Activated gamma-delta T cell treated with Interleukin-2 at 50 U/mL for 16 hours (primary cell): ENCODE results near the gene CCDC127.
"Not testable (repeated sequence)": the region's sequence is repeated elsewhere in the genome, so short reads cannot be mapped to it uniquely, and the experiment has no call there.

Source experiments
- DNase-seq: peaks from one replicate; pipeline ENCODE4 v3.0.0-alpha.2; 2020

CCDC127 gene

GRCh38 chr5:217494-218456 is at the start of gene CCDC127, which contains the start of gene SDHA:
TSS of gene CCDC127 (minus strand) at chr5:218153. CDS start at chr5:216849, 1,304 bp downstream.
TSS of gene SDHA (plus strand) at chr5:218320. CDS start at chr5:218356, 36 bp downstream.
- DNase-seq: peak; percentile 98

- no peak for DNase-seq
Observed at GRCh38 chr5:267716-268115, 49.8 kb upstream of the CCDC127 start.

- not testable (repeated sequence) for DNase-seq
Observed at GRCh38 chr5:266311-267026, 48.5 kb upstream of the CCDC127 start.

- no peak for DNase-seq
Observed at GRCh38 chr5:264338-264737, 46.4 kb upstream of the CCDC127 start.

- DNase-seq: not testable (repeated sequence)
Observed at GRCh38 chr5:263275-263974, 45.5 kb upstream of the CCDC127 start.

- no peak for DNase-seq
Observed at GRCh38 chr5:257148-257547, 39.2 kb upstream of the CCDC127 start.

GRCh38 chr5:256347-256746 is 38.4 kb upstream of the CCDC127 start:
- not testable (repeated sequence) for DNase-seq

- not testable (repeated sequence) for DNase-seq
Observed at GRCh38 chr5:255116-255515, 37.2 kb upstream of the CCDC127 start.

GRCh38 chr5:254322-254721 is 36.4 kb upstream of the CCDC127 start:
- DNase-seq: not testable (repeated sequence)

- DNase-seq: no peak
Observed at GRCh38 chr5:252546-252945, 34.6 kb upstream of the CCDC127 start.

GRCh38 chr5:251975-252374 is 34.0 kb upstream of the CCDC127 start:
- not testable (repeated sequence) for DNase-seq

- DNase-seq: not testable (repeated sequence)
Observed at GRCh38 chr5:251538-251937, 33.6 kb upstream of the CCDC127 start.

- DNase-seq: not testable (repeated sequence)
Observed at GRCh38 chr5:251016-251415, 33.1 kb upstream of the CCDC127 start.

GRCh38 chr5:250396-250795 is 32.4 kb upstream of the CCDC127 start:
- not testable (repeated sequence) for DNase-seq

- DNase-seq: not testable (repeated sequence)
Observed at GRCh38 chr5:245717-246116, 27.8 kb upstream of the CCDC127 start.

GRCh38 chr5:243683-244367 is 25.9 kb upstream of the CCDC127 start:
- not testable (repeated sequence) for DNase-seq

GRCh38 chr5:241045-241669 is 23.2 kb upstream of the CCDC127 start:
- not testable (repeated sequence) for DNase-seq

GRCh38 chr5:240550-240949 is 22.6 kb upstream of the CCDC127 start:
- DNase-seq: not testable (repeated sequence)

GRCh38 chr5:237931-238330 is 20.0 kb upstream of the CCDC127 start:
- DNase-seq: not testable (repeated sequence)

GRCh38 chr5:235527-235926 is 17.6 kb upstream of the CCDC127 start:
- DNase-seq: not testable (repeated sequence)

- no peak for DNase-seq
Observed at GRCh38 chr5:234450-234849, 16.5 kb upstream of the CCDC127 start.

- not testable (repeated sequence) for DNase-seq
Observed at GRCh38 chr5:233426-233825, 15.5 kb upstream of the CCDC127 start.
